ENCODE measurements around the gene LRP4.

Gene LRP4

GRCh38 chr11:46917762-46918082, 628 bp downstream of the LRP4 start:
- no peak for DNase-seq

- no peak for DNase-seq
Observed at GRCh38 chr11:46917109-46917761, 1.1 kb downstream of the LRP4 start.

- no peak for DNase-seq
Observed at GRCh38 chr11:46916286-46917108, 1.9 kb downstream of the LRP4 start.

GRCh38 chr11:46914910-46915309, 3.4 kb downstream of the LRP4 start:
- no peak for DNase-seq

- no peak for DNase-seq
Observed at GRCh38 chr11:46914363-46914762, 4.0 kb downstream of the LRP4 start.

GRCh38 chr11:46913484-46913883, 4.9 kb downstream of the LRP4 start:
- DNase-seq, result no peak

GRCh38 chr11:46912526-46913150, 5.7 kb downstream of the LRP4 start:
- no peak for DNase-seq

- no peak for DNase-seq
Observed at GRCh38 chr11:46907606-46908005, 10.7 kb downstream of the LRP4 start.

GRCh38 chr11:46906609-46907041, 11.7 kb downstream of the LRP4 start:
- DNase-seq, result no peak

- no peak for DNase-seq
Observed at GRCh38 chr11:46905806-46906205, 12.5 kb downstream of the LRP4 start.

GRCh38 chr11:46903846-46904245, 14.5 kb downstream of the LRP4 start:
- no peak for DNase-seq

- DNase-seq, result no peak
Observed at GRCh38 chr11:46902694-46903093, 15.7 kb downstream of the LRP4 start.

GRCh38 chr11:46901156-46901555, 17.2 kb downstream of the LRP4 start:
- DNase-seq, result no peak

GRCh38 chr11:46900091-46900746, 18.1 kb downstream of the LRP4 start:
- no peak for DNase-seq

GRCh38 chr11:46899501-46900025, 18.8 kb downstream of the LRP4 start:
- DNase-seq, result no peak

GRCh38 chr11:46898396-46899095, 19.8 kb downstream of the LRP4 start:
- no peak for DNase-seq

GRCh38 chr11:46896719-46897406, 21.5 kb downstream of the LRP4 start:
- DNase-seq, result no peak

GRCh38 chr11:46895821-46896220, 22.5 kb downstream of the LRP4 start:
- DNase-seq, result no peak

- DNase-seq, result no peak
Observed at GRCh38 chr11:46894961-46895360, 23.4 kb downstream of the LRP4 start.

- DNase-seq, result no peak
Observed at GRCh38 chr11:46894506-46894905, 23.8 kb downstream of the LRP4 start.

- no peak for DNase-seq
Observed at GRCh38 chr11:46892838-46893237, 25.5 kb downstream of the LRP4 start.

GRCh38 chr11:46892109-46892508, 26.2 kb downstream of the LRP4 start:
- DNase-seq, result no peak
